Muscle layer of colon (tissue), 2 donors: Measurements from ENCODE around the gene NIT2.

Experiments used
- H3K27ac ChIP-seq: one replicate; pipeline ENCODE4 v1.7.0; 2013; ENCODE audit warnings: low read depth, mild to moderate bottlenecking, low read length, moderate library complexity
- H3K27me3 ChIP-seq, 2 donors: one replicate each; pipeline ENCODE4 v1.7.0; 2013; ENCODE audit warnings: low read length in 2 of 2, mild to moderate bottlenecking in 2 of 2; ENCODE audit not compliant: insufficient read depth in 2 of 2, control insufficient read depth in 1 of 2
- H3K36me3 ChIP-seq: one replicate; pipeline ENCODE4 v1.7.0; 2013; ENCODE audit warnings: mild to moderate bottlenecking, low read length; ENCODE audit not compliant: insufficient read depth
- H3K4me1 ChIP-seq: one replicate; pipeline ENCODE4 v1.7.0; 2013; ENCODE audit warnings: mild to moderate bottlenecking, low read length; ENCODE audit not compliant: insufficient read depth
- H3K4me3 ChIP-seq, 2 donors: one replicate each; pipeline ENCODE4 v1.7.0; 2013; ENCODE audit warnings: low read length in 2 of 2, low read depth in 1 of 2, mild to moderate bottlenecking in 1 of 2, moderate library complexity in 1 of 2
- H3K9ac ChIP-seq: one replicate; pipeline ENCODE4 v1.7.0; 2013; ENCODE audit warnings: low read length
- H3K9me3 ChIP-seq: one replicate; pipeline ENCODE4 v1.7.0; 2013; ENCODE audit warnings: mild to moderate bottlenecking, low read length
- donor health status: abdominal sarcoma.
- donor health status: Adenocarcinoma of cecum.

NIT2 gene

GRCh38 chr3:100400419-100400779, 65.8 kb downstream of the NIT2 start:
- Histone ChIP-seq H3K4me3 (peak overlapping the region; percentile 90 to 99), H3K36me3 (no peaks in the 10 kb centered on the region), H3K9ac (peak overlapping the region; percentile 97), H3K9me3 (no peaks in the 10 kb centered on the region), H3K4me1 (peaks cover 33% of the 10 kb centered on the region), H3K27ac (peak overlapping the region; percentile 80), H3K27me3 (no peaks in the 10 kb centered on the region)

- Histone ChIP-seq H3K27me3 (no peaks in the 10 kb centered on the region), H3K4me3 (peak within 1 kb of the TSS; percentile 90 to 99), H3K27ac (peak within 1 kb of the TSS; percentile 80), H3K9me3 (no peaks in the 10 kb centered on the region), H3K4me1 (peaks cover 33% of the 10 kb centered on the region), H3K9ac (peak within 1 kb of the TSS; percentile 97), H3K36me3 (no peaks in the 10 kb centered on the region)
Measured at GRCh38 chr3:100400780-100401673, 66.5 kb downstream of the NIT2 start, which contains the start of the genes LNP1 and TOMM70. Gene LNP1, plus strand, starts transcription at chr3:100401539. Its CDS starts 28,191 bp downstream, at chr3:100429730. Gene TOMM70, minus strand, starts transcription at chr3:100401089. Its CDS starts 140 bp downstream, at chr3:100400949.

- Histone ChIP-seq H3K4me1 (peaks cover 33% of the 10 kb centered on the region), H3K4me3 (peak overlapping the region; percentile 90 to 99), H3K9me3 (no peaks in the 10 kb centered on the region), H3K27ac (peak overlapping the region; percentile 80), H3K36me3 (no peaks in the 10 kb centered on the region), H3K9ac (peak overlapping the region; percentile 97), H3K27me3 (no peaks in the 10 kb centered on the region)
Measured at GRCh38 chr3:100401674-100402041, 67.1 kb downstream of the NIT2 start.

GRCh38 chr3:100402256-100402655, 67.7 kb downstream of the NIT2 start:
- H3K27ac ChIP-seq: peak overlapping the region; percentile 80
- H3K4me1 ChIP-seq: peaks cover 33% of the 10 kb centered on the region
- no peaks in the 10 kb centered on the region for H3K36me3 ChIP-seq
- no peaks in the 10 kb centered on the region for H3K27me3 ChIP-seq
- H3K9me3 ChIP-seq: no peaks in the 10 kb centered on the region
- H3K4me3 ChIP-seq: peak overlapping the region; percentile 90 to 99
- H3K9ac ChIP-seq: peak overlapping the region; percentile 97

GRCh38 chr3:100402891-100403290, 68.3 kb downstream of the NIT2 start:
- H3K4me1 ChIP-seq: peaks cover 33% of the 10 kb centered on the region
- no peak overlapping the region for H3K9ac ChIP-seq
- H3K4me3 ChIP-seq: peak overlapping the region in 1 of 2 donors; percentile 99
- no peaks in the 10 kb centered on the region for H3K9me3 ChIP-seq
- no peak overlapping the region for H3K27ac ChIP-seq
- no peaks in the 10 kb centered on the region for H3K36me3 ChIP-seq
- H3K27me3 ChIP-seq: no peaks in the 10 kb centered on the region

- Histone ChIP-seq H3K9me3 (no peaks in the 10 kb centered on the region), H3K4me1 (peaks cover 31% of the 10 kb centered on the region), H3K4me3 (peak overlapping the region in 1 of 2 donors; percentile 23), H3K27ac (no peak overlapping the region), H3K9ac (no peak overlapping the region), H3K36me3 (no peaks in the 10 kb centered on the region), H3K27me3 (no peaks in the 10 kb centered on the region)
Measured at GRCh38 chr3:100403362-100404249, 69.0 kb downstream of the NIT2 start.

- no peak overlapping the region for H3K27ac ChIP-seq
- H3K9ac ChIP-seq: no peak overlapping the region
- no peaks in the 10 kb centered on the region for H3K36me3 ChIP-seq
- no peaks in the 10 kb centered on the region for H3K9me3 ChIP-seq
- peaks cover 25% of the 10 kb centered on the region for H3K4me1 ChIP-seq
- no peak overlapping the region for H3K4me3 ChIP-seq
- no peaks in the 10 kb centered on the region for H3K27me3 ChIP-seq
Measured at GRCh38 chr3:100404250-100404548, 69.6 kb downstream of the NIT2 start.

- H3K9ac ChIP-seq: no peak overlapping the region
- H3K4me3 ChIP-seq: no peak overlapping the region
- H3K9me3 ChIP-seq: no peaks in the 10 kb centered on the region
- H3K27me3 ChIP-seq: no peaks in the 10 kb centered on the region
- no peak overlapping the region for H3K27ac ChIP-seq
- H3K4me1 ChIP-seq: peaks cover 13% of the 10 kb centered on the region
- H3K36me3 ChIP-seq: no peaks in the 10 kb centered on the region
Measured at GRCh38 chr3:100407164-100407563, 72.6 kb downstream of the NIT2 start.

- H3K4me1 ChIP-seq: peaks cover 4% of the 10 kb centered on the region
- no peak overlapping the region for H3K4me3 ChIP-seq
- no peaks in the 10 kb centered on the region for H3K27me3 ChIP-seq
Measured at GRCh38 chr3:100407977-100408532, 73.5 kb downstream of the NIT2 start.

More at GRCh38 chr3:100407977-100408532, 73.5 kb downstream of the NIT2 start:
- H3K9ac ChIP-seq: no peak overlapping the region
- no peak overlapping the region for H3K27ac ChIP-seq
- no peaks in the 10 kb centered on the region for H3K9me3 ChIP-seq
- no peaks in the 10 kb centered on the region for H3K36me3 ChIP-seq
